Coronary artery (tissue), 2 donors: ENCODE results near the gene NCAPH2.

Source experiments
- DNase-seq: peaks from one replicate; pipeline ENCODE4 v3.0.0-alpha.2; 2017; ENCODE audit warnings: low spot score
- H3K27ac ChIP-seq, 2 donors: fragments of 200-600 bp; sonication (generic); one replicate each; pipeline ENCODE4 v1.5.1; 2016 to 2019
- H3K4me3 ChIP-seq: fragments of 200-600 bp; sonication (generic); 2 replicates; pipeline ENCODE4 v1.5.1; 2016; ENCODE audit warnings: mild to moderate bottlenecking, moderate library complexity
- CTCF ChIP-seq: fragments of 200-600 bp; sonication (generic); IDR thresholded peaks from one replicate; pipeline ENCODE4 v1.5.1; 2019; ENCODE audit warnings: antibody characterized with exemption

Gene NCAPH2

DNA sequence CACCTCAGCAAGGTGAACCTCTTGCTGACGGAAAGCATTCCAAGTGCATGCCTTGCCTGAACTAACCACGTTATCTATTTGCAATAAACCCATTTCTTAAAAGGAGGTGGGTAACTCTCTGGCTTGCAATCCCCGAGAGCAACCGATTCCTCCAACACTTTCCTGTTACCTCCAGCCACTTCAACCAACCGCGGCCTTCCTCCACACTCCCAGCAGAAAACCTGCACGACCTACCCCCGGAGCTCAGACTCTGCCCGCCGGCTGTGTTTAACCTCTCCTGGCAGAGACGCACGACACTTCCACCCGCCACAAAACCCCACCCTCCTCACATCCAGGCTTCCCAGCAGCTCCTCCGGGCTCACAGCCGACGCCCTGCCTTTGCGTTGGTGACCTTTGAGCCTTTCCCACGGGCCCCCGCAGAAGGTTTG, 16.7 kb downstream of the NCAPH2 start:
- Histone ChIP-seq H3K27ac (peak overlapping the region; percentile 64 to 95), H3K4me3 (peak overlapping the region; percentile 86)
- no peak for TF ChIP-seq CTCF
- no peak for DNase-seq

GRCh38 chr22:50525104-50525857, 17.3 kb downstream of the NCAPH2 start, which contains the start of gene SCO2:
Gene SCO2 (minus strand): TSS chr22:50525598. CDS start chr22:50524411, 1,187 bp downstream.
- peak within 1 kb of the TSS; percentile 86 for H3K4me3 ChIP-seq
- no peak for TF ChIP-seq CTCF
- H3K27ac ChIP-seq = peak within 1 kb of the TSS; percentile 64 to 95
- DNase-seq = peak; percentile 95

GRCh38 chr22:50525858-50526107, 17.8 kb downstream of the NCAPH2 start:
- no peak for TF ChIP-seq CTCF
- no peak for DNase-seq
- Histone ChIP-seq H3K4me3 (peak overlapping the region; percentile 86), H3K27ac (peak overlapping the region; percentile 64 to 95)

DNA sequence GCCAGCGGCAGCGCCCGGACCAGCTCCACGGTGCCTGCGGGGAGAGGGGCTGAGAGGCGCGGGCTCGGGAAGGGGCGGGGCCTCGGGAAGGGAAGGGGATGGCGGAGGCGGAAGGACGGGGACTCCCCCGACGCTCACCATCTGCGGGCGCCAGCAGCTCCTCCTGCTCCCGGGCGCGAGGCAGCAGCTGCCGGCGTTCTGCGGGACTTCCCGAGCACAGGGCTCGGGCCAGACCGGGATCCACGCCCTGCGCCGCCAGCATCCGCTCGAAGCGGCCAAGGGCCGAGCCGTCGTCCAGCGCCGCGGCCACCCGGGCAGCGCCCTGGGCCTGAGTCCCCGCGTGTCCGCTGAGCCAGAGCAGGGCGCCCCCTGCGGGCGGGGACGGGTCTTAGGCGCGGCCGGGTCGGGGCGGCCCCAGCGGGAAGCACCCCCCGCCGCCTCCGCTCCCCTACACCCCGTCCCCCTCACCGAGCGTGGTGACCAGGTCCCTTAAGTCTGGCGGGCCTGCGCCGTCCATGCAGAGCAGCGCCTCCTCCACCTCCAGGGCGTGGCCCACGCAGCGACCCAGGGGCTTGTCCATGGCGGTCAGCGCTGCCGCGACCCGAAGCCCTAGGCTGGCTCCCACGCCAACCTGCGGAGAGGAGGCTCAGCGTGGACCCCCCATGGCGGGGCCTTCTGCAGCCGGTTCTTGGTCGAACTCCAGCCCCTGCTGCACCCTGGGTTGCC, 18.2 kb downstream of the NCAPH2 start:
- peak; percentile 31 for TF ChIP-seq CTCF
- DNase-seq = peak; percentile 84
- peak overlapping the region; percentile 86 for H3K4me3 ChIP-seq
- H3K27ac ChIP-seq = peak overlapping the region; percentile 64 to 95

DNA sequence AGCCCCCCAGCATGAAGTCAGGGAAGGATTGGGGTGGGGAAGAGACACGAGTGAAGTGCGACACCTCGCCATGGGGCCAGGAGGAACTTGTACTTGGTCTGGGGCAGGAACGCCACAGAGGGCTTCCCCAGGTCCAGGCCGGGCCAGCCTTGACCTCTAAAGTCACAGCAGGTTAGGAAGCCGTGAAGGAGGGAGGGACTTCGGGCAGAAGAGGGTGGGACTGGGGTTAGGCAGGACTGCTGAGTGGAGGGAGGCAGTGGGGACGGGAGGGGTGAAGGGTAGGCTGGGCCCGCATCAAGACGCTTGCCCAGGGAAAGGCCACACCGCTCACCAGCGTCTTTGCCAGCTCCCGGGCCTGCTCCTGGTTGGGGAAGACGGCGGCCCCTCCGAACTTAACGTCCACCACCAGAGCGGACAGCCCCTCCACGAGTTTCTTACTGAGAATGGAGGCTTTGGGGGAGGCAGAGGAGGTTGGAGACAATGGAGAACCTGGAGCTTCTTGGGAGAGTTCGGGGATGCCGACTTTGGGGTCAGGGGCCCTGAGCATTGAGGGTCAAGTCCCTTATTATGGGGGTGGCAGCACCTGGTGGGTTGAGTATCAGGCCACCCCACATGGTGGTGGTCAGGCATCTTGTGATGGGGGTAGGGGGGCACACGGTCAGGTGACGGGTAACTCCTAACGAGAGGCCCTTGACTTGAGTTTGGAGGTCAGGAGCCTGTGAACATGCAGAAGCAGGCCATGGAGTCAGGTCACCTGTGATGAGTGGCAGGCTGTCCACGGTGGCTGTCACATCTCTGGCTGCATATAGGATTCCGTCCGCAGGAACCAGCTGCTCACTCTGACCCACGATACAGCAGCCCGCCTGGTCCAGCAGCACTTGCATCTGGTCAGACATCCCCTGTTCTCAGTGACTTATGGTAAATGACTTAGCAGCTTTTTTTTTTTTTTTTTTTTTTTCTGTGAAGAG, 19.1 kb downstream of the NCAPH2 start:
- H3K27ac ChIP-seq = peak overlapping the region; percentile 64 to 95
- H3K4me3 ChIP-seq = peak overlapping the region; percentile 86
- TF ChIP-seq CTCF = no peak
- peak; percentile 80 for DNase-seq

DNA sequence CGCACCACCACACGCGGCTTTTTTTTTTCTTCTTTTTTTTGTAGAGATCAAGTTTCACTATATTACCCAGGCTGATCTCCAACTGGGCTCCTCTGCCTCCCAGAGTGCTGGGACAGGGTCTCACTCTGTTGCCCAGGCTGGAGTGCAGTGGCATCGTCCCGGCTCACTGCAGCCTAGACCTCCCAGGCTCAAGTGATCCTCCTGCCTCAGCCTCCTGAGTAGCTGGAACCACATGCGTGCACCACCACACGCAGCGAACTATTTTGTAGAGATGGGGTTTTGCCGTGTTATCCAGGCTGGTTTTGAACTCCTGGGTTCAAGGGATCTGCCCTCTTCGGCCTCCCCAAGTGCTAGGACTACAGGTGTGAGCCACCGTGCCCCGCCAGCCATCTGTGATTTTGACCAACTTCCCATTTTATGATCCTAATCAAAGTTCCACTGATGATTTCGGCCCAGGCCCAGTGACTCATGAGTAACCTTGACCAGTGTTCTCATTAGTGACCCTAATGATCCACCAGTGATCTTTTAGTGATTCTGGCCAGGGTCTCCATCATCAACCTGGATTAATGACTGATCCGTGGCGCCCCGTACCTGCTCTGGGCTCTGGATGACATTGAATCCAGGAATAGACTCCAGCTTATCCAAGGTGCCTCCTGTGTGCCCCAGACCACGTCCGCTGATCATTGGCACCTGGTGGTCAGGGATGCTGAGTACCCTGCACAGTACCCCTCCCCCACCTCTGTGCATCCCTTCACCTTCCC, 20.1 kb downstream of the NCAPH2 start:
- peak overlapping the region in 1 of 2 donors; percentile 98 for H3K27ac ChIP-seq
- no peak for TF ChIP-seq CTCF
- H3K4me3 ChIP-seq = peak overlapping the region; percentile 83
- peak; percentile 73 for DNase-seq
